GM03348 (cell line): ENCODE measurements around the gene SENP8.
A peak's percentile ranks its signal among the peaks of the same experiment; 100 is the strongest.
"Not testable (repeated sequence)": the region's sequence is repeated elsewhere in the genome, so short reads cannot be mapped to it uniquely, and the experiment has no call there.

ENCODE experiments used
- DNase-seq: peaks from one replicate; pipeline ENCODE4 v3.0.0; 2012; ENCODE audit warnings: low spot score

Gene SENP8

GRCh38 chr15:72118017-72118978 lies at the start of gene SENP8, which contains the start of gene MYO9A:
Gene SENP8 (plus strand): TSS chr15:72118403. CDS start chr15:72139624, 21,221 bp downstream.
Gene MYO9A (minus strand): TSS chr15:72118150. CDS start chr15:72046563, 71,587 bp downstream.
- DNase-seq: peak; percentile 99

GRCh38 chr15:72068856-72069255 lies 49.3 kb upstream of the SENP8 start:
- DNase-seq: no peak

- no peak for DNase-seq
Observed at GRCh38 chr15:72070817-72071447, 47.3 kb upstream of the SENP8 start.

GRCh38 chr15:72071448-72071825 lies 46.8 kb upstream of the SENP8 start:
- DNase-seq: not testable (repeated sequence)

- no peak for DNase-seq
Observed at GRCh38 chr15:72074335-72075060, 43.7 kb upstream of the SENP8 start.

- DNase-seq: no peak
Observed at GRCh38 chr15:72077950-72078349, 40.3 kb upstream of the SENP8 start.

- DNase-seq: no peak
Observed at GRCh38 chr15:72078887-72079286, 39.3 kb upstream of the SENP8 start.

- no peak for DNase-seq
Observed at GRCh38 chr15:72082176-72082575, 36.0 kb upstream of the SENP8 start.

- no peak for DNase-seq
Observed at GRCh38 chr15:72086010-72086697, 32.0 kb upstream of the SENP8 start.

- DNase-seq: no peak
Observed at GRCh38 chr15:72086920-72087648, 31.1 kb upstream of the SENP8 start.

- no peak for DNase-seq
Observed at GRCh38 chr15:72092006-72092405, 26.2 kb upstream of the SENP8 start.

- DNase-seq: no peak
Observed at GRCh38 chr15:72092691-72093090, 25.5 kb upstream of the SENP8 start.

GRCh38 chr15:72096796-72097195 lies 21.4 kb upstream of the SENP8 start:
- DNase-seq: no peak

GRCh38 chr15:72098040-72098439 lies 20.2 kb upstream of the SENP8 start:
- DNase-seq: peak; percentile 50

- DNase-seq: no peak
Observed at GRCh38 chr15:72099155-72099554, 19.0 kb upstream of the SENP8 start.

GRCh38 chr15:72100551-72100950 lies 17.7 kb upstream of the SENP8 start:
- not testable (repeated sequence) for DNase-seq

GRCh38 chr15:72105111-72105510 lies 13.1 kb upstream of the SENP8 start:
- DNase-seq: no peak

- no peak for DNase-seq
Observed at GRCh38 chr15:72106068-72106467, 12.1 kb upstream of the SENP8 start.

- peak; percentile 17 for DNase-seq
Observed at GRCh38 chr15:72110355-72110754, 7.8 kb upstream of the SENP8 start.

GRCh38 chr15:72112116-72112515 lies 6.1 kb upstream of the SENP8 start:
- peak; percentile 19 for DNase-seq

- no peak for DNase-seq
Observed at GRCh38 chr15:72112805-72113204, 5.4 kb upstream of the SENP8 start.
